H1 (cell line): ENCODE results near the gene TELO2. TPM values are rescaled to one million over a fixed set of nuclear protein-coding genes. Genes with fewer than 3 reads are reported as not detected.

Experiments used
- SIN3A ChIP-seq, 2 experiments: IDR thresholded peaks in 1 of 2; conservative IDR thresholded peaks in 1 of 2; 2 replicates each; pipeline ENCODE4 v1.6.1; 2011 to 2012; ENCODE audit warnings: low read length in 2 of 2, improper control_type of control experiment in 1 of 2, low read depth in 1 of 2, mild to moderate bottlenecking in 1 of 2
- polyA plus RNA-seq, 7 experiments: library from polyadenylated mRNA; depleted of rRNA in 3 of 7; stranded (reverse) in 5 of 7; unstranded in 2 of 7; fragments of >200 nt in 5 of 7; fragments of 200-250 nt in 2 of 7; gene quantifications; 1 replicate in 5 of 7; 2 replicates in 1 of 7; 4 replicates in 1 of 7; pipeline versions ENCODE4 v1.2.1 to v1.2.3, GENCODE V29; 2011 to 2013; ENCODE audit warnings: missing spikeins in 2 of 7, mixed read lengths in 2 of 7
- total RNA-seq: library from RNA; stranded (reverse); fragmentation: NEBNext Ultra II Directional; extraction: Animal tissue kit (Norgen Biotek cat#: 25700); gene quantifications from 2 replicates; pipeline ENCODE4 v1.2.1, GENCODE V29; 2021

The TELO2 gene
- total and polyA plus RNA-seq, 2 of the 8 experiments (the other 6 are each of a cell fraction or from before 2014, with no cell fraction given): 39.3 to 64.8 TPM

DNA sequence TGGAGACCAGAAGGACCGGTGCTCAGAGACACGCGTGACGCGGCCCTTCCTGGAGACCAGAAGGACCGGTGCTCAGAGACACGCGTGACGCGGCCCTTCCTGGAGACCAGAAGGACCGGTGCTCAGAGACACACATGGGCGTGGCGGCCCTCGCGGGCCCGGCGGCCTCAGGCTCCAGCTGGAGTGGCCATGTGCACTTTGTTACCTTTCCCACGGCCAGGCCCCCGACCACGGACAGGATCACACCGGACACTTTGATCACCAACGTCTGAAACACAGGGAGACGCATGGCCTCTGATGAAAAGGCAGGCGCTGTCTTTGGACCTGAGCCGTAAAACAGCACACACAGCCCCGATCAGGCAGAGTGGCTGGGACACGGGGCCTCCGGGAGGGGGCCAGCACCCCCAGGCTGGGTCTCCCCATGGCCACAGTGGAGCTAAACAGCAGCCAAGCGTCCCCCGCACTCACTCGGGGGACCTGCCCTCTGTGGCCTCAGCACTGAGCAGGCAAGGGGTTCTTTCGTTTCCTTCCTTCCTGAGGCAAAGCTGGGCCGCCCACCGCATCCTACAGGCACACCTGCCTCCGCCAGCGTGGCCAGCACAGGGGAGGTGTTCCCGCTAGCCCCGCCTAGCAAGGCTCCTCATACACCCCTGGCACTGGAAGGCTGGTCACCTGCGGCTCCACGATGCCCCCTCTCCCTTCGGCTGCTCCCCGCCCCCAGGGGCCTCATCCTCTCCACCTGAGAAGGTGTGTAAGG, 35.5 kb upstream of the TELO2 start (continued):
- no peak for TF ChIP-seq SIN3A (conservative IDR thresholded peaks at IDR 0.05 in 1 of 2, IDR thresholded peaks at IDR 0.05 in 1 of 2; ENCODE audit: low read depth in 1 of 2, low read length in 2 of 2)
